HS-27A (cell line): ENCODE results near the gene CP.
"Not testable (repeated sequence)": the region's sequence is repeated elsewhere in the genome, so short reads cannot be mapped to it uniquely, and the experiment has no call there.

ENCODE experiments used
- DNase-seq: peaks from one replicate; pipeline ENCODE4 v3.0.0-alpha.2; 2012; ENCODE audit warnings: low read depth, missing footprints

The CP gene

DNA sequence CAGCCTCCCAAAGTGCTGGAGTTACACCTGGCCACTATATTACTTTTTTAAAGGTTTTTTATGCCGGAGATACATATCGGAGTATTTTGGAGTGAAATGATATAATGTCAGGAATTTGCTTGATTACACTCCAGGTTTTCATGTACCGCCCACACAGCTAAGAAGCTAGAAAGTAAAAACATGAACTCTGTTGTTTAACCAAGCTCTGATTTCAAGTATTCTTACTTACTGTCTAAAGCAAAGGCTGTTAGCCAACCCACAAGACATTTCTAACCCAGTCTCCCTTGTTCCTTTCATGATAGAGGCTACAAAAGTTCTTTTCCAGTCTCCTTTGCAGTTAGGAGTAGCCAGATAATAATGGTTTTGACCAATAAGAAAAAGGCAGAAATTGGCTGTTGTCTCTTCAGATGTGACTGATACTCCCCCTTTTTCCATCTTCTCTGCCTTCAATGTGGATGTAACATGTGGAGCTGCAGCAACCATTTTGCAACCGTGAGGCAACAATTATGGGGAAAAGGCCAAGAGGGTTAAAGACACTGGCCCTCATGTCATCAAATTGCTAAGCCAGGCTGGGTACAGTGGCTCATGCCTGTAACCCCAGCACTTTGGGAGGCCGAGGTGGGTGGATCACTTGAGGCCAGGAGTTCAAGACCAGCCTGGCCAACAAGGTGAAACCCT, 6.1 kb upstream of the CP start:
- no peak for DNase-seq

DNA sequence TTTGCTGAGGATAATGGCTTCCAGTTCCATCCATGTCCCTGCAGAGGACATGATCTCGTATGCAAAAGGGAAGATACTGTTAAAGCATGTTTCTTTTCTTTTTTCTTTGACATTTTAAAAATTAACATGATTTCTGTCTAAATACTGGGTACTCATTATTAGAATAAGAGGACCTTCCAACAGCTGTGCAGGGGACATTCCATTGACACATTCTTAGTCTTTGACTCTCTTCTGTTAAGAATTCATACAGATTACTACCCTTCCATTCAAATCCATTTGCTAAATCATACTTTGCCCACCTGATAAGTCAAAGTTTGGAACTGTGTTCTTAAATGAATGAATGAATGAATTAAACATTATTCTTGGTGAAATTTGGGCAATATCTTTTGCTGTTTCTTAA, 5.1 kb upstream of the CP start:
- DNase-seq: no peak

DNA sequence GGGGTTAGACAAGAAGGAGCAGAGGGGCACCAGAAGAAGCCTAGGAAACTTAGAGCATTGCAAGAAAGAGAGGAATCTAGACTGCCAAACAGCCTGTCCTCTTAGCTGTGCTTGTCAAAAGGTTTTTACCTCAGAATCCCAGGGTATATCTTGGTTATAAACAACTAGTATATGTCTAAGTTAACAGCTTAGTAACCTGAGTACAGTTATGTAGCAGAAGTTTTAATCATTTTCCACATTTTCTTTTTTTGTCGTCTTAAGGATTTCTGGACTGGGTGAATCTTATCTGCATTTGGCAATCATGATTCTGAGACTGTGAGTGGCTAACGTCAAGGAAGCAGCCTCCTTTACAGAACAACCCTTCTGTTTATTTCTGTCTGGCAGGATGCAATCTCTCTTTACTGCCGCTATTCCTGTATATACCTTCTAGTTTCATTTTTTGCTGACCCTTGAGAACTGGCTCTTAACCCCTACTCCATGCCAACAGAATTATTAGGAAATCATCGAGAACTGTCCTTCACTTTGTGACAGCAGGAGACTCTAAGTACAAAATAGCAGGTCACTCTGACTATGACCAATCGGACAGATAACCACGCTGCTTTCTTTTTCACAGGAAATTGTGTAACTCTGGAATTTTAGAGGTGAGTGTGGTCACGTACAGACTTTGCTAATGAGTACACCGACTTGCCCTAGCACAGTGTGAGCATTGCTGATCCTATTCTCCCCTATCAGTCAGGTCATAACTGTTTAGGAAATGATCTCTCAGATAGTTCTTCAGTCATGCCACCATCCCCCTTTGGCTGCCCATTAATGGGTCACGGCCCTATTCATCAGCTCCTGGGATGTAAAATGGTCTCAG, 3.3 kb upstream of the CP start:
- peak; percentile 31 for DNase-seq

DNA sequence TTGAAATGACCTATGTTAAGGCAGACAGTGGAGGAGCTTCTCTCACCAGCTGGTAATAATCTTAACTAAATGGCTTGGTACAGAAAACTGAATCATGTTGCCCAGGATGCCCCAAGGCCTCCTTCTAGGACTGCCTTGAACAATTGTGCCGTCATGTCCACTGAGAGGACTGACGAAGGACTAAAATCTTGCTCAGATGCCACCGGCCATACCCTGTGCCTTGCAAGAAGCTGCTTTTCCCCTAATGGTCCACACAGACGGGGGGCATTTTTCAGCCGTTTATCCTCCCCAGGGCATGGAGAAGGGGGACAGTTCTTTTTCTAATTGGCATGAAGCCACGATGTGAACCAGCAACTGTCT, 1.8 kb upstream of the CP start:
- no peak for DNase-seq

DNA sequence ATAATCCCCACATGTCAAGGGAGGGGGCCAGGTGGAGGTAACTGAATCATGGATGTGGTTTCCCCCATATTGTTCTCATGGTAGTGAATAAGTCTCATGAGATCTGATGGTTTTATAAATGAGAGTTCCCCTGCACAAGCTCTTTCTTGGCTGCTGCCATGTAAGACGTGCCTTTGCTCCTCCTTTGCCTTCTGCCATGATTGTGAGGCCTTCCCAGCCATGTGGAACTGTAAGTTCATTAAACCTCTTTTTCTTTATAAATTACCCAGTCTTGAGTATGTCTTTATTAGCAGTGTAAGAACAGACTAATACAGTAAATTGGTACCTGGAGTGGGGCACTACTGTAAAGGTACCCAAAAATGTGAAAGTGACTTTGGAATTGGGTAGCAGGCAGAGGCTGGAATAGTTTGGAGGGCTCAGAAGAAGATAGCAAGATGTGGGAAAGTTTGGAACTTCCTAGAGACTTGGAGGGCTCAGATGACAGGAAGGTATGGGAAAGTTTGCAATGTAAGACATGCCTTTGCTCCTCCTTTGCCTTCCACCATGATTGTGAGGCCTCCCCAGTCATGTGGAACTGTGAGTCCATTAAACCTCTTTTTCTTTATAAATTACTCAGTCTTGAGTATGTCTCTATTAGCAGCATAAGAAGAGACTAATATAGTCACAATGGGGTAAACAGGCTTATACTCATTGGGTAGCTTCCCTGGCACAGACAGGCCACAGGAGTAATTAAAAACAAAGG, 2.1 kb downstream of the CP start:
- DNase-seq: not testable (repeated sequence)

DNA sequence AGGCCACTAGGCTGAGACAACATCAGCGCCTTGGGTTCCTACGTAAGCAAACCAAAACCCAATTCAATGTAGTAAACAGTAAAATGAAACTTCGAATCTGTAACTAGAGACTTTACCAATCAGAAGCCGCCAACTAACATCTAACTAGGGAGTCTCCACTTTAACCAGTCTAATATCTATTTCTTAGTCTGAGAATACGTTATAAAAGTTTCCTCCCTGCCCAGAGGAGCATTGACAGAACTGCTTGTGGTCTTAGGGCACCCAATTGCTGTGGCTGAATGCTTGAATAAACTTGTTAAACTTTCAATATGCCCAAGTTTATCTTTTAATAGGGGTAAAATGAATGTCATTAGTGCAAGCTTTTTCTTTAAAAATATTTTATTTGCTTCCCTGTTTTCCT, 4.3 kb downstream of the CP start:
- no peak for DNase-seq

DNA sequence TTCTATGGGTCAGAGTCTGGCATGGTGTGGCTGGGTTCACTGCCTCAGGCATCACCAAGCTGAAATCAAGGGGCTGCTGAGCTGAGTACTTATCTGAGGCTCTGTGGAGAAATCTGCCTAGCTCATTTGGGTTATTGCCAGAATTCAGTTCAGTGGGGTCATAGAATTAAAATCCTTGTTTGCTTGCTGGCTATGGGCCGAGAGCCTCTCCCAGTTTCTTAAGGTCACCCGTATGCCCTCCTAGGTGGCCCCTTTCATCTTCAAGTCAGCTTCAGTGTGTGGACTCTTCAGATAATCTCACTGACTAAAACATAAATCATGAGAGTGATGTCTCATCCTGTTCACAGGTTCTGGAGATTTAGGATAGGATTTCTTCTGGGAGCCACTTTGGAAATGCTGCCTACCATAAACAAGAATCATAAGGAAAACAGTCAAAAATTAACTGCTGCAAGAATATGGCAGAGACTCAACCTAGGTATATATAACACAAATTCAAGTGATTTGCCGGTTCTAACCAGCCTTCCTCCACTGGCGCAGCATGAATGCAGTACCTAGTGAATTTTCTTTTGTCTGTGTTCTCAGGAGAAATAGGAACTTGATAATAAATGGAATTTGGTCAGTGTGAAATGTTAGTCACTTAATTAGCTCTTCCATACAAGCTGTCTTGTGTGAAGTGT, 5.3 kb downstream of the CP start:
- no peak for DNase-seq

DNA sequence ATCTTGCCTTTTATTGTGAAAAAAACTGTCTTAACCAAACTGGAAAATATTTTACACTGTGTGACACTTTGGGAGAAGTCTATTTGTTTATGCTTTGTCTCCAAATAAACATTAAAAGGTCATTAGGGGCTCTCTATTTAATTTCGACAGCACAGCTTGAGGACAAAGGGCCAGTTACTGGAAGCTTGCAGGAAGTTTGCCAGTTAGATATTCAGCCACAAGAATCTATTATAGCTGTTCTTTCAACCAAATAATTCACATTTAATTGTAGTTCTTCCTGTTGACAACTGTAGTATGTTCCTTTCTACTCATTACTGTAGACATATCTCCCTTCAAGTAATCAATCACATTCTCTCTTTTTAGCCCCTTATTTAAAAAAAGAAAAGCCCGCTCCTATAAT, 6.1 kb downstream of the CP start:
- no peak for DNase-seq

DNA sequence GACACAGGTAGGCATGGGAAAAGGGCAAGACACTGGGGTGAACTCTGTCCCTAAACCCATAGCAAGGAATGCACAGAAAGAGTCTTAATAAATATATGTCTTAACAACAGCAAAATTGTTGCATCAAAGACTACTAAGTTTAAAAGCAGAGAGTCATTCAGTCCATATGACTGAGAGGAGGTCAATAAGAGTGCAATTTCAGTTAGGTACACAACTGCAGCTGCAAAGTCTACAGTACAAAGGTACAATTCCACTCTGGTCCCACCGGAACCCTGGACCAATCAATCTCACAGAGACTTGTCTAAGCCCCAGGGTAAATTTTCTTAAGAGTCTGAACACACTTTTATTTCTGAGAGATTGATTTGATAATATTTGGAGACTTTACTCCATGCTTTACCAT, 6.9 kb downstream of the CP start:
- no peak for DNase-seq

DNA sequence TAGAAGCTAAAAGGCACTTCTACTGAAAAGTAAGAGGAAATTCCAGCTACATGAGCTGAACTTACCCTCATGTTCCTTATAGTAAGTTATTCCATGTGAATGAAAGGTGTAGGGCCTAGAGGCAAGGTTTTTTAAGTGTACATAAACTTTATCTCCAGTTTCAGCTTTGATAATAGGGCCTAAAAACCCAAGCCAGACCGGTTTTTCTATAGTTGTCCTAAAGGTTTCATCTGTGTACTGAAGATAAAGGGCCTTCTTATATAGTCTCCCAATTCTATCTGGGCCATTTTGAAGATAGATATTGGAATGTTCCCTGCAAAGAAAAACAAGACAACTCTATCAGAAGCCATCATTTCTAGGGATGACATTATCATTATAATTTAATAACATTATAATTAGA, 9.2 kb downstream of the CP start:
- DNase-seq: no peak

DNA sequence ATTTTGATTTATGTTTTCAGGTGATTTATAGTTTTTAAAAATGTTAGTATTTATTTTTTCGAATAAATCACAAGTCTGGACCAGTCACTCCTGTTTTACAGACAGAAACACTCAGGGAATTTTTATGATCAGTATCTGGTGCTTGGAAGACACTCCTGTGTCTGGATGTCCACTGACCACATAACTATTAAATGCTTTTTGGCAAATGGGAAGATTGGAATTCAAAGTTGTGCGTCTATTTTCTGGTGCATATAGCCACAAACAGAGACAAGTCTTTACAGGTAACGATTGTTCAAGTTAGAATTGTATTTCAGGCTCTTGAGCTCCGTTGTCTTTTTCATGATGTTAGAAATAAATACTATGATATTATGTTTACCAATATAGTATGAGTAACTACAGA, 12.2 kb downstream of the CP start:
- DNase-seq: no peak

DNA sequence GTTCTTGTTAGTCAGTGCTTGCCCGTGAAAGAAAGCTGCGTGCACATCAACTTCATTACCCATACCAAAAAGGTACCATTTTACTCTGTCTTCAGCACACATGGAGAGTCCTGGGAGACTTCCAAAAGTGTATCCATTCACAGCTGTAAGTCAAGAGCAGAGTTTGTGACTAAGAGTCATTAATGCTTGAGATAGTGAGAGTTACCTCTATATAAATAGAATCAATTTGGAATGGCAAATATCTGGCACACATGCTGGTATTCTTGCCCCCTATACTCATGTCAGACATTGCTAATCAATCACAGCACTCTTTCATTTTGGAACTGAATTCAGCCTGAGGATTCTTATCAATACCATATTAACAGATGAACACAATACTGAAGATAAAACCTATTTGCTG, 14.2 kb downstream of the CP start:
- no peak for DNase-seq

DNA sequence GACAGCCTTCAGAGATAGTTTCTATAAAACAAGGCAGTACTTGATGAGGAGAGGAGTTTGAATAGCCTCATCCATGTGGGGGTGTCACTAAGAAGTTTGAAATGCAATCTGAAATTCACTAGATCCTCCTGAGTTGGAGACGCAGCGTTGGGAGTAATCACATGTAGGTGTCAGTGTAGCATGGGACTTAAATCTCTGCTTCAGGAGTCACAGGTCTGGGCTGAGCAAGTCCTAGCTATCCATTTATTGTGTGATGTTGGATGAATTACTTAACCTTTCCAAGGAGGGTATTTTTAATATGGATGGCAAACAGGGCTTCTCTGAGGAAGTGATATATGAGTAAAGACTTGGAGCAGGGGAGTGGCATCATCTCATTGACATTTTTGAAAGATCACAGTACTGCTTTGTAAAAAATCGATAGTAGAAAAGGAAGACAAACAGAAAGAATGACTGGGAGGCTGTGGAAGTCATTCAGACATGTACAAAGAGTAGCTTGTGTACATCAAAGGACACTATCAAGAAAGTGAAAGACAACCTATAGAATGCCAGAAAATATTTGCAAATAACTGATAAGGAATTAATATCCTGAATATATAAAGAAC, 17.1 kb downstream of the CP start:
- no peak for DNase-seq

DNA sequence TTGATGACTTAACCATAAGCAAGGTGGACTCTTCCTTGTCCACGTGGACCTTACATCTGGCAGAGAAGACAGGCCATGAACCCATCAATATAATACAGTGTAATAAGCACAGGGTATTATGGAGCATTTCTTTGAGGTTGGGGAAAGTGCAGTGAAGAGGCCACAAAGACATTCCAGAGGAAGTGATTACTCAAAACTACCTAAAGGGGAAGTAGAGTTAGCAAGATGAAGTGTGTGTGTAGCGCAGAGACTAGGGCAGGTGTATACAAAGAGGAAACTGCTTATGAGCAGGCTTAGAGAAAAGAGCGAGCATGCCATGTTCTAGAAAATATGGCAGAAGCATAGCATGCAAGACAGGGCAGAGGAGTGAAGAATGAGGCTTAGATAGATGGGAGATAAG, 17.9 kb downstream of the CP start:
- no peak for DNase-seq

DNA sequence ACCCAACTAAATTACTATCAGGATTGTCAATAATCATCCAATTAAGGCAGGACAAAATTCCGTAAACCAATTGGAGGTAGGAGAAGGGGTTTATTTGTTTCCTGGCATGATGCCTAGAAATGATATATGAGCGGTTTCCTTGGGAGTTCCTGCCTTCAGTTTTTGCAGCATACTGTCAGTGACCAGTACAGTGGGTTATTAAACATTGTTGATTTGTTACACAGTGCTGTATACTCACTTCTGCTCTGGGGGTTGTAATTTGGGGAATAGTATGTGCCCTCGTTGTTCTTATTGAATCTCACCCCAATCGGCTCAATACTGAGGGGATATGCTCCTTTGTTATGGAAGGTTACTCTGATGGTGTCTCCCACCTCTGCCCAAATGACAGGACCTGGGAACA, 22.2 kb downstream of the CP start:
- no peak for DNase-seq

DNA sequence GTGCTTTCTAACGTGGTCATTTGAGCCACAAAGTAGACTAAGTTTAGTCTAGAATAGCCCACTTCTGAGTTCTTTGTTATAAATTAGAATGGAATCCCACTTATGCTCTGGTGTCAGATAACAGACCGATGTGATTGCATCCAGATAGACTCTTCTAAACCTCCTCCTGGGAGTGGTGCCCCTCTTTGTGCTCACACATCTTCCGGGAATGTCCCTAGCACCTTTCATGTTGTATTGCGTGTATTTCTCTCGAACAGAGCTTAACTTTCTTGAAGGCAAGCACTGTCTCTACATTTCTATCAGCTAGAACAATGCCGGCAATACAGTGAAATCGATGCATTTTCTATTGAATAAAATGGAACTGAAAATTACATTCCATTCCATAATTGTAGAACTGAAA, 23.0 kb downstream of the CP start:
- no peak for DNase-seq

DNA sequence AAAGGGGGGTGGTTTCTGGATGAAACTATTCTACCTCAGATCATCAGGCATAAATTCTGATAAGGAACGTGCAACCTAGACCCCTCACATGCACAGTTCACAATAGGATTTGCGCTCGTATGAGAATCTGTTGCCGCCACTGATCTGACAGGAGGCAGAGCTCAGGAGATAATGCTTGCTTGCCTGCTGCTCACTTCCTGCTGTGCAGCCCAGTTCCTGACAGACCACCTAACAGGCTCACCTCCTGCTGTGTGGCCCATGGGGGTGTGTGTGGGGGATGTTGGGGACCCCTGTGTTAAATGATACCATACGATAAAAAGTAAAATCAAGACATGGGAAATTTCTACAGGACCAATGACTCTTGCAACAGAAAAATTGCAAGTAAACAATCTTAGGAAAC, 24.0 kb downstream of the CP start:
- DNase-seq: no peak

DNA sequence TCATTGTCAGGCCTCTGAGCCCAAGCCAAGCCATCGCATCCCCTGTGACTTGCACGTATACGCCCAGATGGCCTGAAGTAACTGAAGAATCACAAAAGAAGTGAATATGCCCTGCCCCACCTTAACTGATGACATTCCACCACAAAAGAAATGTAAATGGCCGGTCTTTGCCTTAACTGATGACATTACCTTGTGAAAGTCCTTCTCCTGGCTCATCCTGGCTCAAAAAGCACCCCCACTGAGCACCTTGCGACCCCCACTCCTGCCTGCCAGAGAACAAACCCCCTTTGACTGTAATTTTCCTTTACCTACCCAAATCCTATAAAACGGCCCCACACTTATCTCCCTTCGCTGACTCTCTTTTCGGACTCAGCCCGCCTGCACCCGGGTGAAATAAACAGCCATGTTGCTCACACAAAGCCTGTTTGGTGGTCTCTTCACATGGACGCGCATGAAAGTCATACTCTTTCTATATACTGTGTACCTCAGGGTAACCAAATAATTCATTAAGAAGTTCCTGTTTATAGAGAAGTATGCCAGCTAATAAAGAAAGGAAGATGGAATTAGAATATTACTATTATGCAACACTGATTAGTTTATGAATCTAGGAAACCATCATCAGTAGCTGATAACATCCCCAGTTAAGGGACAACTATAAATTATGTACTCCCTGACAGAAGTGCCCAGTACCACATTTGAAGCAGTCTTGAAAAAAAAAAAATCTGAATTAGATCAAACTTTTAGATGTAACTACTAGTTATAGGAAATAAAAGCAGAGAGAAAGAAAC, 24.6 kb downstream of the CP start:
- not testable (repeated sequence) for DNase-seq

DNA sequence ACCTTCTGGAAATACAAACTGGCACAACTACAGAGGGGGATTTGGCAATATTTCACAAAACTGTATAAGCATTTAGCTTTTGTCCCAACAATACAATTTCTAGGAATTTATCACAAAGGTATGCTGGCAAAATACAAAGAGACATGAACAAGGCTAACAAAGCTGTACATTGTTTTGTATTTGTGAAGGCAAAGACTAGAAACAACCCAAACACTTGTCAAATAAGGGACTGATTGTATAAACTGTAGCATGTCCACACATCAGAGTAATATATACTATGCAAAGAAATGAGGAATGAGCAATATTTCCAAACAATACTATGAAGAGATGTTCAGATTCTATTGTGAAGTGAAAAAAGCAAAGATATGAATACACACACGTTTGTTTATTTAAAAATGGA, 26.4 kb downstream of the CP start:
- DNase-seq: no peak

DNA sequence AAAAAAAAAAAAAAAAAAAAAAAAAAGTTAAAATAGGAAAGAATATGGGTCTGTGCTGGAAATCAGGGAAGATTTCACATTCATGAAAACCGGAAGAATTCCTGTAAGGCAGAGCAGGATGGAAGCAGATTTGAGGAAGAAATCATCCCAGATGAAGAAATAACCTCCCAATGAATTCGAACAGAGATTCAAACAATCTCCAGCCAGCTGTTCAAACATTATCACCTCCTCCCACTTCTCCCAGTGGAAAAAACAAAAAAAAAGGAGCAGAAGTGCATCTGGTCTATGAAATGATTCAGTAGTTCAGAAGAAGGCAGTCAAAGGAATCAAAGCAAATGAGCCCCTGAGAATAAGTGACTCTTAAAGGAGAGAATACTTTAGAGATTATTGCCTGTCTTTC, 33.1 kb downstream of the CP start:
- DNase-seq: no peak

DNA sequence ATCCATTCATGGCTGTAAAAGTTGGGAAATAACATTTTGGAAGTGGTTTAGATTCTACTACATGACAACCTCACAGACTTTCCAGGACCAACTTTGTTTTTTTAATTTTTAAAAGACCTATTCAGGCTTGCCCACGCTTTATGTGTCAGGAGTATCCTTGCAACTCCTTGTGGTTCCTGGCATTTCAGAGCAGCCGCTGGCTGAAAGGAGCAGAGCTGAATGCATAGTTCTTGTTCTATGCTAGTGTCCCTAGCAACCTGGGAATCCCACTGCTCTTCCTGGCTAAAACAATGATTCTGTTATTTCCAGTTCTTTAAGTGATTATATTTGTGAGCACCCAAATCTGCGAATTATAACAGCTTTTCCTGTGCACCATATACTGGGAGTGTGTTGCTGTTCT, 34.9 kb downstream of the CP start:
- DNase-seq: no peak
